OCI-LY3 (cell line): Measurements from ENCODE around the gene LRFN4.

Source experiments
- H2AFZ ChIP-seq: fragments of 200-600, 300-600 bp; shearing (Covaris generic); 2 replicates; pipeline ENCODE4 v1.6.0; 2014; ENCODE audit warnings: antibody characterized with exemption, low read depth, low read length
- H3K27ac ChIP-seq: fragments of 200-600, 300-600 bp; sonication (generic); 2 replicates; pipeline ENCODE4 v1.5.1; 2014; ENCODE audit warnings: mild to moderate bottlenecking, low read length, moderate library complexity, mixed read lengths
- H3K27me3 ChIP-seq: fragments of 200-600, 300-600 bp; sonication (generic); 2 replicates; pipeline ENCODE4 v1.6.1; 2014; ENCODE audit warnings: low read depth, low read length, mixed read lengths
- H3K36me3 ChIP-seq: fragments of 200-600, 300-600 bp; sonication (generic); replicated peaks from 2 replicates; pipeline ENCODE3; 2014; ENCODE audit warnings: low read depth, low read length, mixed read lengths
- H3K4me1 ChIP-seq: fragments of 300-600, 200-600 bp; sonication (generic); 2 replicates; pipeline ENCODE4 v1.6.1; 2014; ENCODE audit warnings: low read length, mixed read lengths
- H3K4me2 ChIP-seq: fragments of 200-600, 300-600 bp; sonication (generic); 2 replicates; pipeline ENCODE4 v1.6.1; 2014; ENCODE audit warnings: low read length, mixed read lengths
- H3K4me3 ChIP-seq: fragments of 300-600, 200-600 bp; sonication (generic); 2 replicates; pipeline ENCODE4 v1.5.1; 2014; ENCODE audit warnings: antibody characterized with exemption, mild to moderate bottlenecking, low read length, moderate library complexity
- H3K79me2 ChIP-seq: fragments of 300-600, 200-600 bp; shearing (Covaris generic); 2 replicates; pipeline ENCODE4 v1.6.1; 2014; ENCODE audit warnings: mild to moderate bottlenecking, low read length, mixed read lengths
- H3K9ac ChIP-seq: fragments of 300-600, 200-600 bp; shearing (Covaris generic); 2 replicates; pipeline ENCODE4 v1.6.0; 2014; ENCODE audit warnings: mild to moderate bottlenecking, low read length, moderate library complexity
- H3K9me3 ChIP-seq: fragments of 200-600, 300-600 bp; shearing (Covaris generic); 2 replicates; pipeline ENCODE4 v1.6.1; 2014; ENCODE audit warnings: low read length, mixed read lengths; ENCODE audit not compliant: insufficient read depth
- H4K20me1 ChIP-seq: fragments of 200-600, 300-600 bp; sonication (generic); 2 replicates; pipeline ENCODE4 v1.6.1; 2016; ENCODE audit warnings: low read length, mixed read lengths; ENCODE audit not compliant: insufficient read depth
- EZH2phosphoT487 ChIP-seq: fragments of 200-600 bp; shearing (Covaris generic); IDR thresholded peaks from 2 replicates; pipeline ENCODE4 v1.6.1; 2018; ENCODE audit warnings: antibody characterized with exemption, mixed run types, low read depth
- TF ChIP-seq, protein P1 (sequence below): fragments of 200-600, 300-600 bp; sonication (generic); IDR thresholded peaks from 2 replicates; pipeline ENCODE4 v1.5.1; 2014; ENCODE audit warnings: antibody characterized with exemption, low read length, low read depth

The LRFN4 gene

GRCh38 chr11:66864924-66865697, 8.2 kb downstream of the LRFN4 start:
- TF ChIP-seq, protein P1, sequence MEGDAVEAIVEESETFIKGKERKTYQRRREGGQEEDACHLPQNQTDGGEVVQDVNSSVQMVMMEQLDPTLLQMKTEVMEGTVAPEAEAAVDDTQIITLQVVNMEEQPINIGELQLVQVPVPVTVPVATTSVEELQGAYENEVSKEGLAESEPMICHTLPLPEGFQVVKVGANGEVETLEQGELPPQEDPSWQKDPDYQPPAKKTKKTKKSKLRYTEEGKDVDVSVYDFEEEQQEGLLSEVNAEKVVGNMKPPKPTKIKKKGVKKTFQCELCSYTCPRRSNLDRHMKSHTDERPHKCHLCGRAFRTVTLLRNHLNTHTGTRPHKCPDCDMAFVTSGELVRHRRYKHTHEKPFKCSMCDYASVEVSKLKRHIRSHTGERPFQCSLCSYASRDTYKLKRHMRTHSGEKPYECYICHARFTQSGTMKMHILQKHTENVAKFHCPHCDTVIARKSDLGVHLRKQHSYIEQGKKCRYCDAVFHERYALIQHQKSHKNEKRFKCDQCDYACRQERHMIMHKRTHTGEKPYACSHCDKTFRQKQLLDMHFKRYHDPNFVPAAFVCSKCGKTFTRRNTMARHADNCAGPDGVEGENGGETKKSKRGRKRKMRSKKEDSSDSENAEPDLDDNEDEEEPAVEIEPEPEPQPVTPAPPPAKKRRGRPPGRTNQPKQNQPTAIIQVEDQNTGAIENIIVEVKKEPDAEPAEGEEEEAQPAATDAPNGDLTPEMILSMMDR = peak; percentile 10; the same call in 1 of the 2 replicates
- TF ChIP-seq EZH2phosphoT487 = no peak
- H3K27ac ChIP-seq = no peak overlapping the region
- H3K4me3 ChIP-seq = peak overlapping the region; percentile 39
- H3K79me2 ChIP-seq = no peaks in the 10 kb centered on the region
- H3K36me3 ChIP-seq = no peaks in the 10 kb centered on the region
- peak overlapping the region; percentile 57 for H3K4me2 ChIP-seq
- peaks cover 22% of the 10 kb centered on the region for H3K4me1 ChIP-seq
- H2AFZ ChIP-seq = peak overlapping the region; percentile 48
- H4K20me1 ChIP-seq = no peaks in the 10 kb centered on the region
- H3K9ac ChIP-seq = no peak overlapping the region
- no peaks in the 10 kb centered on the region for H3K9me3 ChIP-seq
- H3K27me3 ChIP-seq = no peaks in the 10 kb centered on the region

DNA sequence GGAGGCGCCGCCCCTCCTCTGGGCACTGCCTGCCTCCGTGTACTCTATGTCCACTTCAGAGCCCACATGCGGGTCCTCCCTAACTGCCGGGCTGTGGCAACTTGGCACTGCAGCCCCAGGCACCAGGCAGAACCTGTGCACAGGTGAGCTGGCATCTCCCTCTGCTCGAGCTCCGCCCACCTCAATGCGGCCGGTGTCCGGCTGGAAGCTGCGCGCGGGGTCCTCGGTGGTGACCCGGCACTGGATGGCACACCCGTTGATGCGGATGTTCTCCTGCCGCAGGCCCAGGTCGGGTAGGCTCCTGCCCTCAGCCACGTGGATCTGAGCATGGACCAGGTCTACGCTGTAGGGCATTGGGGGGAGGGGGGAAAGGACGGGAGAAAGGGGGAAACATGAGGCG, 9.1 kb downstream of the LRFN4 start:
- H3K4me3 ChIP-seq = no peak overlapping the region
- no peak overlapping the region for H3K9ac ChIP-seq
- no peaks in the 10 kb centered on the region for H3K79me2 ChIP-seq
- TF ChIP-seq, protein P1 = no peak
- no peak for TF ChIP-seq EZH2phosphoT487
- H4K20me1 ChIP-seq = no peaks in the 10 kb centered on the region
- H3K4me1 ChIP-seq = peaks cover 22% of the 10 kb centered on the region
- no peak overlapping the region for H2AFZ ChIP-seq
- H3K4me2 ChIP-seq = no peak overlapping the region
- no peaks in the 10 kb centered on the region for H3K36me3 ChIP-seq
- H3K27me3 ChIP-seq = no peaks in the 10 kb centered on the region
- H3K27ac ChIP-seq = no peak overlapping the region
- H3K9me3 ChIP-seq = no peaks in the 10 kb centered on the region

GRCh38 chr11:66866511-66866986, 9.7 kb downstream of the LRFN4 start:
- H3K4me1 ChIP-seq = peaks cover 22% of the 10 kb centered on the region
- no peak overlapping the region for H3K27ac ChIP-seq
- no peaks in the 10 kb centered on the region for H3K79me2 ChIP-seq
- no peak overlapping the region for H3K4me2 ChIP-seq
- H3K9me3 ChIP-seq = no peaks in the 10 kb centered on the region
- no peaks in the 10 kb centered on the region for H3K27me3 ChIP-seq
- no peaks in the 10 kb centered on the region for H4K20me1 ChIP-seq
- H2AFZ ChIP-seq = no peak overlapping the region
- TF ChIP-seq, protein P1 = no peak
- no peak for TF ChIP-seq EZH2phosphoT487
- H3K4me3 ChIP-seq = no peak overlapping the region
- H3K9ac ChIP-seq = no peak overlapping the region
- no peaks in the 10 kb centered on the region for H3K36me3 ChIP-seq

DNA sequence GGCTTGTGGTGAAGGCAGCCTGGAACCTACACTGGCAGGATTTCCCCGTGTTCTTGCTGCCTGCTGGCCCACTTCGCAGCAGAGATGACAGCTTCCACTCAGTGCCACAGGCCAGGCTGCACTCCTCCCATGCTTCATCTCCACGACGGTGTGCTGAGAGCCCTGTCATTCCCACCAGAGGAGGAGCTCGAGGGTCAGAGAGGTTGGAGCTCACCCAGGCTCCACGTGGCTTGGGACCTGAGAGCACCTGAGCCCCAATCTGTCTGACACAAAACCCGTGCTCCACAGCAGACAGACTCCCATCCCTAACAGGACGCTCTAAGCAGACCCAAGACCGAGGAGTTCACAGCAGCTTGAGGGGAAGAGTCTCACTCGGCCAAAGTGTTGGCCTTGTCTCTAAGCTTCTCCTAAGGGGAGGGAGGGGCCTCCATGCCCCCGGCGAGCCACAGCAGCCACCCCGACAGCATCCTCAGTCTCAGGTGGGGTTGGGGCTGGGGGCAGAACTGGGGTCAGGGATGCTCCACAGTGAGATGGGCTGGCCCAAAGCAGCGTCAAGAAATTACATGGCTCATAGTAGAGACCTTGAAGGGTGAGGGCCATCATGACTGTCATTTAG, 10.7 kb downstream of the LRFN4 start:
- Histone ChIP-seq H4K20me1 (no peaks in the 10 kb centered on the region), H3K9me3 (no peaks in the 10 kb centered on the region), H3K4me3 (no peak overlapping the region), H3K27me3 (no peaks in the 10 kb centered on the region), H2AFZ (no peak overlapping the region), H3K4me2 (no peak overlapping the region), H3K9ac (no peak overlapping the region), H3K79me2 (no peaks in the 10 kb centered on the region), H3K36me3 (no peaks in the 10 kb centered on the region), H3K4me1 (peaks cover 22% of the 10 kb centered on the region), H3K27ac (no peak overlapping the region)
- no peak for TF ChIP-seq EZH2phosphoT487
- TF ChIP-seq, protein P1 = peak; percentile 16; the same call in 1 of the 2 replicates
